Inflammatory macrophage treated with lipopolysaccharide for 4 hours (primary cell): Measurements from ENCODE around the gene CTNND2.
"Not testable (repeated sequence)": the region's sequence is repeated elsewhere in the genome, so short reads cannot be mapped to it uniquely, and the experiment has no call there.

ENCODE experiments used
- DNase-seq: peaks from one replicate; pipeline ENCODE4 v3.0.0-alpha.2; 2020

Gene CTNND2

DNA sequence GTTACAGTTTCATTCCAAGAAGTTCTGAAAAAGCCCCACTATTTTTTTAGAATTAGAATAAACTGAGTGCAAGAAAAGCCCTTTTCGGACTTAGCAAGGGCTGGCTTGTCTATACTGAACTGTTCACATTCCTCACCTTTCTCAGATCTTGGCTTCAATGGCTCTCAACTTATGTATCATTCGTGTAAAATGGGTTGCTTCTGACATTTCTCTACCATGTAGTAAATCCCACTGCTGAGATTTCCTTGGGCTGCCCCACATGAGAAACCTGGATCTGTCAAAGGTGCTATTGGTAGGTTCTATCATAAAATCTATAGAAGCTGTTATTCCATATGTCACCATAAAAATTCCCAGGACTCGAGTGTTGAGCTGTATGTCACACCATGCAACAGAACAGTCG is 454.3 kb downstream of the CTNND2 start:
- DNase-seq, result no peak

- no peak for DNase-seq
Observed at GRCh38 chr5:11449217-11449616, 455.0 kb downstream of the CTNND2 start.

DNA sequence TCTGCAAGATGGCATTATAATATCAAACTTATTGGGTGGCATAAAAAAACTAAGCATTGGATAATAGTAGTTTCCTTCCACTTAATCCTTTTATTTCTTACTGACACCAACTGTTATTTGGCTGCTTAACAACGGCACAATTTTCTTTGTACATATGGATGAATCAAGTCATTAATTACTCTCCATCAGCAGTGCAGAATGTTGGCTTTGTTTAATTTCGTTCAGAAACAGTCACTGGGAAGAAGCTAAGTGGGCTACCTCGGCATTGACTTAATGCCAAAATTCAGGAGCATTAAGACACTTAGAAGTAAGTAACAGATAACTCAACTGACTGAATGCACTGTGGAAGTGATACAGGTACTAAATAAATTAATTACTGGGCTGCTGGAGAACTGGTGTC is 460.4 kb downstream of the CTNND2 start:
- DNase-seq, result no peak

DNA sequence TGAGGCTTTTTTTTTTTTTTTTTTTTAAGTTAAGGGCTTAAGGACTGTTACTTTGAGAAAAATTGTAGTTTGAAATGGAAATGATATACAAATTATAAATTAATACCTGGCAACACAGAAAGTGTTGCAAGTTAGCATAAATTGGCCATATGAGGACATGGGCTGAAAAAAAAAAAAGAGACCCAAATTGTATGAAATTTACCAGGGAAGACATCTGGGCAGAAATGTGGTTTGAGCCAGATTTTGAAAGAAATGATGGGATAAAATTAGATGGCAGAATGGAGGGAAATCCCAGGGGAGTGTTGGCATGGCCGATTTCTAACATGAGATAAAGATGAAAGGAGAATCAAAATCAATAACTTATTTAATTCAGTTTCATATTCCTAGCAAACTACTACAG is 472.1 kb downstream of the CTNND2 start:
- DNase-seq, result no peak

GRCh38 chr5:11429254-11429653 is 475.0 kb downstream of the CTNND2 start:
- no peak for DNase-seq

DNA sequence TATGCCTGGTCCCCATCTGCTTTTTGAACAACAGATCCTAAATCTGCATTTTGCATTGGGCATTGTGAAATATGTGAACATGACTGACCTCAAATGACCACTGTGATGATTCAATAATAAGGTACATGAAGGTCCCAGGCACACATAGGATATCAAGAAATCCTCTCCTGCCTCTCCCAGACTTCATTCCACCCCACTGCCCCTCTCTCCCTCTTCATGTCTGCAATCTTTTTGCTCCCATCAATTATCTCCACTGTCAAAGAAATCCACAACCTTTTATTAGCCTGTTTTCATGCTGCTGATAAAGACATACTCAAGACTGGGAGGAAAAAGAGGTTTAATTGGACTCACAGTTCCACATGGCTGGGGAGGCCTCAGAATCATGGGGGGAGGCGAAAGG is 476.7 kb downstream of the CTNND2 start:
- DNase-seq, result no peak

DNA sequence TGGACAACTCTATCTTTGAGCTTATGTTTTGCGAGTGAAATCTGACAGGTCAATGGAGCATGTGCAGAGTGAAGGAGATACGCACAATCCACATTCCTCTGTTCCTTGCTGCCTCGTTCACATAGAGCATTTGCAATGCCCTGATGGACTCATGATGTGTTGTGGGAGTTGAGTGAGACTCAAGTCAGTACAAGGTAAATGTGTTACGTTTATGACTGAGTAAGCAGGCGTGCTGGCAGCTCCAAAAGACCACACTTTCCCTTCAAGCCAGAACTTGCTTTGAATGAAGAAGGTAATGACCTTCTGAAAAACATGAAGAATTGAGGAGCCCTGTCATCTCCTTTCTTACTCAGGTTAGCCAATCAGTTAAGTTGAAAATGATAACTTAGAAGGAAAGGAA is 477.8 kb downstream of the CTNND2 start:
- DNase-seq, result no peak

- DNase-seq, result no peak
Observed at GRCh38 chr5:11422342-11422741, 481.9 kb downstream of the CTNND2 start.

DNA sequence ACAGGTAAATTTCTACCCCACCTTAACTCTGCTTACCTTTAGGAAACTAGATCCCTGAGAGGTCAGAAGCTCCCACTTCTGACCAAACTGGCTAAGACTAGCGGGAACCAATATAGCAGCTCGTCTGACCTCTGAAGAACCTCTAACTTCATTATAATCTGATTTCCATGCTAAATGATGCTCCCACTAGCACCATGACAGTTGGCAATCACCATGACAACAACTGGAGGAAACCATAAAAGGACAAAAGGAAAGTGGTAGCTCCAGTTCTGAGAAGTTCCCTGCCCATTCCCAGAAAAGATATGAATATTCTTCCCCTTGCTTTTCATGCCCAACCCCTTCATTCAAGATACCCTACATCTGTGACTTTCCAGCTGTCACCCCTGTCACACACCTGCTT is 483.3 kb downstream of the CTNND2 start:
- no peak for DNase-seq

GRCh38 chr5:11415751-11416150 is 488.5 kb downstream of the CTNND2 start:
- no peak for DNase-seq

- DNase-seq, result not testable (repeated sequence)
Observed at GRCh38 chr5:11414732-11415131, 489.5 kb downstream of the CTNND2 start.

DNA sequence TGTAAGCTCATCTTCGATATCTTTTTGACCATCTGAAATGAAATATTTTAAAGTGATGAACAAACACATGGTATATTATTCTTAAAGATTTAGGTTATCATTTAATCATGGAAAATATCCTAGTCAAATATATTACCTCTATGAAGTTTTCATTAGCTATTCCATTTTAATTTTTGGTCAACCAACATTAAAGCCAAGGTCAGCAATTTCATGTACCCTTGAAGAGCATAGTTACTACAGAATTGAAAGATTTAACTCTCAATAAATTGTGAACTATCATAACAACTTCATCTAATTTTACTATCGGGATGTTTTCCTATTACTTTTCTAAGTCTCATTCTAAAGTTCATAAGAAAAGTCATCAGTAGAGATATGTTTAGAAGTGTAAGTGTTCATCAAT is 492.6 kb downstream of the CTNND2 start:
- DNase-seq, result no peak

DNA sequence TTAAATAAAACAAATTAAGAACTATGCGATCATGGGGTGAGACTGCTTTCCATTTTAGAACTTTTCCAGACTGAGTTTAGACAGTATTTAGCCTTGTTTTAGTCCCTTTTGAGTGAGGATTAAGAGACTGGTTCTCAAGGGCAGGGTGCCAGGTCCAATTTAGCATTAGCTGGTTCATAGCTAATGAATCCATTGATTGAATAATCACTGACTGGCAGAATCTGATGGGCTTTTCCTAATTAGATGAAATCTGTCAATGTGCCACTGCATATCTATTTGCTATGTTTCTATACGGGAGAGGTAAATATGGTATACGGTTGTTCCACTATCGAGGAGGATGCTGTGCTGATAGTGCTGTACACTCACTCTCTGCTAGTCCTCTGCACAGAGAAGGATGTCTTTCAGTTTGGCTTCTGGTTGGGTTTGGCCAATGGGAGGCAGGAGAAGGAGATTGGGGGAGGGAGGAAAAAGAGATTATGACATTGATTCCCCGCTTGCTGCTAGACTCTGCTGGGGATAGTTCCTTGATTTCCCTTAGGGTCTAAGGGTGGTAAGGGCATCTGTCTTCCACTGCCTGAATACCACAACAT is 496.6 kb downstream of the CTNND2 start:
- DNase-seq, result no peak

GRCh38 chr5:11400316-11400715 is 503.9 kb downstream of the CTNND2 start:
- no peak for DNase-seq

DNA sequence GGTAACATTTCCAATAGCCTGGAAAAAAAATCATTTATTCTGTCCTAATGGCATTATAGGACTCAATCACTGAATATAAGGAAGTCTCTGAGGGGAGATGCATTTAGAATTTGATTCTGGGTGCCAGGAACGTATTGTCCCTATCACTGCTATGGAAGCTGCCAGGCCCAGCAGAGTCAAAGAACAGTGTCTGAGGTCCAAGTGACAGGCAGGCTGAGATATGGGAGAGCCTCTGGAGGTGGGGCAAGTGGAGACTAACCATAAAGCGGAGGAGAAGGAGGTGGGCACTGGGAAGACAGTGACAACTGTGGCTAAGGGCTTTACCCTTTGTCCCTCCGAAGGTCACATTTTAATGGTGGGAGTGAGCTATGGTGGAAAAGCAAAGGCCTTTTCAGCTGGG is 505.5 kb downstream of the CTNND2 start:
- DNase-seq, result no peak

- no peak for DNase-seq
Observed at GRCh38 chr5:11397549-11397948, 506.7 kb downstream of the CTNND2 start.

- no peak for DNase-seq
Observed at GRCh38 chr5:11396917-11397316, 507.3 kb downstream of the CTNND2 start.

GRCh38 chr5:11394933-11395332 is 509.3 kb downstream of the CTNND2 start:
- no peak for DNase-seq

DNA sequence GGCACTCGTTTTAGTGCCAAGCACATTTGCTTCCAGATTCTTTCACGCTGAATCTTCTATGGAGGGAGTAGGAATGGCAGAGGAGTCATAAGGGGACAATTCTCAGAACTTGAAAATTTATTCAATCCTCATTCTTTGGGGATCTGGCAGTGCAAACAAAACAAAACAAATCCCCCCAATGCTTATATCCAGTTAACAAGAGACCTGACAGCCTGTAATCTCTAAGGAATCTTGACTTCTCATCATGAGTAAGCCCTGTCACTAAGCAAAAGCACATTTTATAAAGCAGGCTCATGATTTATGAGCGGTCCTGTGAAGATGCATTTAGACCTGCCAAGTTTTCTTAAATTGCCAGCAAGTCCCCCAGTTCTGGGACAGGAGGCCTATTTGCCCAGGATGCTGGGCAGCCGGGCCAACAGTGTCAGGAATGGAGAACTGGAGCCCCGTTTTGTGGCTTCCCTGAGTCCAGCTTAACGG is 513.9 kb downstream of the CTNND2 start:
- no peak for DNase-seq

DNA sequence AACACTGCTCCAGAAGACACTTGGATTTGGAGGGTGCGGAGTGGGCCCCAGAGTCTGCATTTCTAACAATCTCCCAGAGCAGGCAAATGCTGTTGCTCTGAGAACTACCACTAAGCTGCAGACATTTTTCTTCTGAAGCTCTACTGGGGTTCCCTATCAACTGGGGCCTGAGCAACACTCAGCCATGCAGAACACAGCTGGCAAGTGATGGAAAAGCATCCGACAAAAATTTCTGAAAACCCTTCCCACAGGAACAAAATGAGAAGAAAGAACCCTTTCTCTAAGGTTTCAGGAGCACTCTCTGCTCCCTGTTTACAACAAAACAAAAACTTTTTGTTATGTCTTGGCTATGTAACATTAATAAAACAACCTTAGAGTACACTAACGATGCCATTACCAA is 516.9 kb downstream of the CTNND2 start:
- no peak for DNase-seq

GRCh38 chr5:11386398-11386797 is 517.8 kb downstream of the CTNND2 start:
- DNase-seq, result no peak

DNA sequence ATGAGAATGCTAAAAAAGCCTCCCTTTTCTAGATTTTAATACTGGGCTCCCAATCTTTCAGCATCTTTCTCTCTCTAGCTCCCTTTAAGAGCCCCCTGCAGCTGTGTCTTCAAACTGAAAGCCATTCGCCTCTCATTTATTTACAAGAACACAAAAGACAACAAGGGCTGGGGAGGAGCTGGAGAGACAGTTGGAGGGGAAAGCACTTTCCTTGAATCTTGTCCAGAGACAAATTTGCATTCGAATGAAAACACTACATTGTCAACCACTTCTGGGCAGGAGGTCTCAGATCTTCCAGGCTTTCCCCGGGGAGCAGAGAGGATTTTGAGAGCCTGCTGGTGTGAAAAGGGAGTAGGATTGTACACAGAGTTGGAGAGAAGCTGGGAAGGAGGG is 518.3 kb downstream of the CTNND2 start:
- DNase-seq, result no peak

GRCh38 chr5:11385251-11385900 is 518.9 kb downstream of the CTNND2 start:
- no peak for DNase-seq

DNA sequence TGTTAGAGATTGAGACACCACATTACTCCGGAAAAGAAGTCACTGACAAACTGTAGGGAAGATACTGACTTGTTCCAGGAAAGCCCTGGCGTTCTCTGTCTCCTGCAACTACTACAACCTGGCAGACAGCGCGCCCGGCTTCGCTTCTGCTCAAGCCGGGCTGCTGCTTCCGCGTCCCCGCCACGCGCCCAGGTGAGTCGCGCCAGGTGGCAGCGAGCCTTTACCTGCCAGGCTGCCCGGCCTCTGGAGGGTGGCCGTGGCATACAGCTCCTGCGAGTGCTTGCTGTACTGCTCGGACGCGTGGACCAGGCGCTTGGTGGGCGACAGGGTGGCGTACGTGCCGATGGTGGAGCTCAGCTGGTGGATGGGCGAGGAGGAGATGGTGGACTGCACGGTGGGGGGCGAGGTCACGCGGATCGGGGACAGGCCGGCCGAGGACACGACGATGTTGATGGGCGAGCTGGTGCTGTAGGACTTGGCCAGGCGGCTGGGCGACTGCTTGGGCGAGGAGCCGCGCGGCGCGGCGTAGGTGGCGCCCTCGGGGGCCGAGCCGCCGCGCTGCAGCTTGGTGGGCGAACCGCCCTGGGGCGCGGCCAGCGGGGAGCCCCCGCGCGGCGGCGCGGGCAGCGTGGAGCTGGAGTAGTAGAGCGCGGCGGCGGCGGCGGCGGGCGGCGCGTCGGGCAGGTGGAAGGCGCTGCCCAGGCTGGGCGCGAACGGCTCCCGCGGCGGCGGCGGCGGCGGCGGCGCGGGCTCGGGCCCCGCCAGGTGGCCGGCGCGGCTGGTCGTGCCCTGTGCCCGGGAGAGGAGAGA is 519.6 kb downstream of the CTNND2 start:
- no peak for DNase-seq
